H54 (cell line): ENCODE results near the gene SERPINB13.

Experiments
- DNase-seq: peaks from one replicate; pipeline ENCODE4 v3.0.0; 2011; ENCODE audit warnings: low spot score, mixed read lengths; ENCODE audit not compliant: insufficient read length
- FAIRE-seq: peaks from 3 replicates; lab custom pipeline; 2011; peaks lifted over from hg19 to GRCh38; lab: Jason Lieb, UNC
- POLR2A ChIP-seq: IDR thresholded peaks from 2 replicates; pipeline ENCODE4 v1.6.1; 2011; ENCODE audit warnings: low read depth, mild to moderate bottlenecking, low read length

The SERPINB13 gene, protein sequence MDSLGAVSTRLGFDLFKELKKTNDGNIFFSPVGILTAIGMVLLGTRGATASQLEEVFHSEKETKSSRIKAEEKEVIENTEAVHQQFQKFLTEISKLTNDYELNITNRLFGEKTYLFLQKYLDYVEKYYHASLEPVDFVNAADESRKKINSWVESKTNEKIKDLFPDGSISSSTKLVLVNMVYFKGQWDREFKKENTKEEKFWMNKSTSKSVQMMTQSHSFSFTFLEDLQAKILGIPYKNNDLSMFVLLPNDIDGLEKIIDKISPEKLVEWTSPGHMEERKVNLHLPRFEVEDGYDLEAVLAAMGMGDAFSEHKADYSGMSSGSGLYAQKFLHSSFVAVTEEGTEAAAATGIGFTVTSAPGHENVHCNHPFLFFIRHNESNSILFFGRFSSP

DNA sequence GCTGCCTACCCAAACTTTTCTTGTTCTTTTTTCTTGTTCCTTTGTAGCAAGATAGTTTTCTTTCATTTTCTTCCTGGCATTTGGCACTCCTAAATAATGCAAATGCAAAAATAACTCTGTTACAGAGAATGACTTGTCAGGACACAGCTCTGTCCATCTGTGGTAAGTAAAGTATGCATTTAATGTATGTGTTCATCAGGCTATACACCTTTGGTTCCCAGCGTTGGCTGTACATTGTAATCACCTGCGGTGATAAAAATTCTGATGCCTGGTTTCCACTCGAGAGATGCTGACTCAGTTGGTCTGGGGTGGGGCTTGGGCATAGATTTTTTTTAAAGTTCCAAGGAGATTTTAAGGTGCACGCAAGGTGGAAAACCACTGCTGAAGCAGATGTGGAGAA, at the start of gene SERPINB13:
TSS of gene SERPINB13 (plus strand) at position 378 of the 400 bp plus-strand sequence. CDS start 1,325 bp downstream, outside the sequence.
- no peak for DNase-seq
- TF ChIP-seq POLR2A, result no peak
- FAIRE-seq, result no peak

DNA sequence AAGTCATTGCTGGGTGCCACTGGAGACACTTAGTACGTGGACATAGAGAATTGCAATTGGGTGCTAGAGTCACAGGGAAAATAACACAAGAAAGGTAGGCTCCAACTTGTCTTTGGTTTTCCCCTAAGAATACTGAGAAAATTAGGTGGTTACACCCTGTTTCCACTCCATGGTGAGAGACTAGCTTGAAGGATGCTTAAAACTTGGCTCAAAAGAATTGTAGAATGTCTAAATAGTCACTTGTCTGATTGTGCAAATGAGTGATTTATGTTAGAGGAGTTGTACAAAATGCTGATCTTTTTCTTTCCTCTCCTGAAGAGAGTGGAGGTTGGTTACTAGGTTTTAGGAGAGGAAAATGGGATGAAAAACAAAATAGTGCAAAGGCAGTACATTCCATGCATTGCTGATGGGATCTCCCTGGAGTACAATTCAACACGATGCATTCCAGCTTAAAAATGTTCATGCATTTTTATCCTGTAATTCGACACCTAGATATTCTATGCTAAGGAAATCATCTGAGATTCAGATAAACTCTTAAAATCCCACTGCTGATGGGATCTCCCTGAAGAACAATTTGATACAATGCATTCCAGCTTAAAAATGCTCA, 47.1 kb upstream of the SERPINB13 start:
- no peak for TF ChIP-seq POLR2A
- DNase-seq (no peak), FAIRE-seq (no peak)

DNA sequence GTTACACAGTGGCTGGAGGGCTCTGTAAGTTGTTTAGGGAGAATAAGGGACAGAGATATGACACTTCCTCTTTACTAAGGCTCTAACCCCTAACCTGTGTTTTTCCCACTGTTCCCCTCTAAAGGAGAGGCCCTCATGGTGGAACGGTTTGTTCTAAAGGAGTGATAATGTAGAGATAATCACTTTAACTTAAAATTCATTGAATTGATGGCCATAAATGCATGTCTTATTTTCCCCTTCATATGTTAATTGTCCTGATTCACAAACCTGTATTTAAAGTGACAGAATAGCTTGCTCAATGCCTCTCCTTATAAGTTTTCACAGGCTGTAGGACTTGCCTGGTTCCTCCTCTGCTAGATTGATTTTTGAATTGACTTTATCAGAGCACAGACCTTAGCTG, 45.1 kb upstream of the SERPINB13 start, which contains the start of gene SERPINB12:
TSS of gene SERPINB12 (plus strand) at position 301 of the 400 bp plus-strand sequence. CDS start 13,791 bp downstream, outside the sequence.
- no peak for TF ChIP-seq POLR2A
- FAIRE-seq (no peak), DNase-seq (no peak)

DNA sequence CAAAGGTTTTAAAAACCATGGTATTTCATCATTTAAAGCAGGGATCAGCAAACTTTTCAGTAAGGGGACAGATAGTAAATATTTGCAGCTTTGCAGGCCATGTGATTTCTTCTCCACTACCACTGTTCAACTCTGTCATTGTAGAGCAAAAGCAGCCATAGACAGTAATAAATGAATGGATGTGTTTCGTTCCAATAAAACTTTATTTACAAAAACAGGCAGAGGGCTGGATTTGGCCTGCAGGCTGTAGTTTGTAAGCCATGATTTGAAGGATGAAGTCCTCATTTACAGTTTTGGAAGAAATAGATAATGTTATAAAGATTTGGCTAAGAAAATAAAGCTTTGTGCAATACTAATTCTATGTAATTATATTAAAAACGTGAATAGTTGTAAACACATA, 43.1 kb upstream of the SERPINB13 start:
- FAIRE-seq, result no peak
- DNase-seq, result no peak
- TF ChIP-seq POLR2A, result no peak

DNA sequence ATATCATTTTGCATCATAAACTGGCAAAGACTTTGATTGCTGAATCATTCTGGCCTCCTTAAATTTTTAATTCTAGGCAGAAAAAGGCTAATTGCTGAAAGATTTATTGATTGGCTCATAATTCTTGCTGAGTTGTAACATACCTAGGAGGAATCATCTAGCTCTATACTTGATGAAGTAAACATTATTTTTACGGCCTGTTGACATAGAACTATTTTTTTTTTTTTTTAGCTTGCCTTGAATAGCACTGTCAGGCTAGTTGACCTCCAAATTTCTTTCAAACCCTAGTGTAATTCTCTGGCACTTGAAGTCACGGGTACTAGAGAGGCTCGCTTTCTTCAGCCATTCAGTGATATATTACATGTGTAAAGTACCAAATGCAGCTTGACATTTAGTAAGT, 42.1 kb upstream of the SERPINB13 start:
- no peak for DNase-seq
- no peak for TF ChIP-seq POLR2A
- FAIRE-seq, result no peak

DNA sequence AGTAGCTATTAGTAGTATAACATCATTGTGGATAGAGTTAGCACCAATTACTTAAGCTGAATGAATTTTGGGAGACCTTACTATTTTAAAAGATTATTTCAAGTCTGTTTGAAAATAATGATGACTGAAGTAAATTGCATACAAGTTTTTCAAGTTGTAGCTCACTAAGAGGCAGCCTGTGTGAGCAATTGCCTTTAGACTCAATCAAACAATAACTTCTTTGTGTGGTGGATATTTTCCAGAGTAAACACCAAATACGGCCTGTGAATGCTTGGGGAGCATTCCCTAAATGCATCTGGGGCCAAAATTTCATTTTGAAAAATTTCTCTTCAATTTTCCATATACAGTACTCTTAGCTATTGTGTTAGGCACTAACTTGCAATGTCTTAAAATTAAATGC, 37.1 kb upstream of the SERPINB13 start:
- FAIRE-seq (no peak), DNase-seq (no peak)
- TF ChIP-seq POLR2A, result no peak

DNA sequence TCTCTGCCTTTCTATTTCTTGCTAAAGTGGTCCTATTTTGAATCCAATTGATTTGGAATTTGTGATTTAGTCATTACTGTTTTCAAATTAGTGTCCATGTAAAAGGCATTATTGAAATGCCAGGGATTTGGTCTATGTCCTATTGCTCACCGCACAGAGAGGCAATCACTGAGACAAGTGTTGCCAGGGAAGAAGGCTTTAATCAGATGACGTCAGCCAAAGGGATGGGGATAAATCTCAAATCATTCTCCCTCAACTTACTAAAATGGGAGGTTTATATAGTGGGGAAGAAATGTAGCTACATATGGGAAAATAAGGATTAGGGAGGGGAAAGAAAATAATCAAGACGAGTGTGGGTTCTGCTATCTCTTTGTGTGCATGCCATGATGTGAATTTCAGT, 35.4 kb upstream of the SERPINB13 start:
- DNase-seq (no peak), FAIRE-seq (no peak)
- TF ChIP-seq POLR2A, result no peak

DNA sequence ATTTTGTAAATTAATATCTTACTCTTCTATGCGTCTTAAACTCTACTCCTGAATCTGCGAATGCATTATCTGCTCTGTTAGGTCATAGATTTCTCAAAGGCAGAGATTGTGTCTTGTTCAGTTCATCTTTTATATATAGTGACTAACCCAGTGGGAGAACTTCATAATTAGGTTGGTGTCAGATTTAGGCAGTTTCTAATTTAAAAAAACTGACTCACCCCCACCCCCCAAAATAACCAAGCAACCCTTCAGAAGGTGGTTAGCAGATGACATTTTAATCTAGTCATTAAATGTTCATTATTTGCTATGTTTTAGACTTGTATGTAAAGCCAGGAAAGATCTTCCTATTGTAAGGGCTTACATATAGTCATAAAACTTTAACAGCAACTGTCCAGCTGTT, 34.6 kb upstream of the SERPINB13 start:
- TF ChIP-seq POLR2A, result no peak

DNA sequence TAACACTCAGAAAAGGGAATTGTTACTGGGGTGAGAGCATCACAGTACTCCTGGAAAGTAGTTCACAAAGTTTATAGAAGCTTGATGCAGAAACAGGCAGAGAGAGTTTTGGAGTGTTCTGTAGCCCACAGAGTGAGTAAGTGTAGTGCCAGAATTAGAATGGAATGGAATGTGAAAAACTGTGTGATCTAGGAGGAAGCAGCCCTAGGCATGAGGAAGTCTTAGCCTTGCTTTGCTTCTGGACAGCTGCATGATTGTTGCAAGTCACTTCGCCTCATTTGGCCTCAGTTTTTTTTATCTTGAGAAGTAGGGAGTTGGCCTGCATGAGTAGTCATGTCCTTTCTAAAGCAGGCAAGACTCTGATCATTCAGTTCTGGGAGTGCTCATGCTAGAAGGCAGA, 34.1 kb upstream of the SERPINB13 start:
- no peak for DNase-seq

More for the DNA sequence above, 34.6 kb upstream of the SERPINB13 start:
- no peak for DNase-seq
- FAIRE-seq, result no peak

DNA sequence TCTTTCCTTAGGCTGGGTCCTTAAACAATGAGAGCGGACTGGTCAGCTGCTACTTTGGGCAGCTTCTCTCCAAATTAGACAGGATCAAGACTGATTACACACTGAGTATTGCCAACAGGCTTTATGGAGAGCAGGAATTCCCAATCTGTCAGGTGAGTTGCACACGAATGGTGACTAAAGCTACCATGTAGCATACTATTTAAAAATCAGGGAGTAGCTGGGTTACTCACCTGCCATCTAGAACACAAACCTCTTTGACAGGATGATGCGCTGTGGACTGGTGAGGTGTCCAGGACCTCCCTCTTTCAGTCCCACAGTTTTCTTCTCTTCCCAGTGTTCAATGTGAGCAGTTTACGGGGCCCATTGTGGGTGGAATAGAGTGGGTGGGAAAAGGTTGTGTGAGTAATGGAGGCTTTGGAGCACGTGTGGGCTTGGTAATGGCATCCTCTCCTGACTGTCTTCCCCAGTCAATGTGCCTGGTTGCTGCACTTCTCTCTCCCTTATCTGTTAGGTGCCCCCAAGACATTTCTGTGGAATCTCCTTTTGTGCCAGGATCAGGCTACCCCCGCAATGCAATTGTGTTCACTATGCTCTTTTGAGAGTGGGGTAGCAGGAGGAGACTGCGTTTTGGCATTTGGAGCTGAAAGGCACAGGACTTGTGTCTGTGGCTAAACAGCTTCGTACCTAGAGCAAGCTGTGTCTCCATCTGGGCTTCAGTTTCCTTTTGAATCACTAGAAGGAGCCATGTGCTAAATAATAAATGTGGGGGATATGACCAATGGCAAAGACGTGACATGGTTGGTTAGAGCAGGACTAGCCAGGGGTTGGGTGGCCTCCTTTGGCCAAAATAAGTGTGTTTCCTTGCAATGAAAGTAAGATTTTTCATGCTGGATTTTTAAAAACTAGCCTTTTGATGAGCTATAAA, 27.3 kb upstream of the SERPINB13 start:
- DNase-seq (no peak), FAIRE-seq (no peak)
- no peak for TF ChIP-seq POLR2A

More for the DNA sequence above, 34.1 kb upstream of the SERPINB13 start:
- peak; percentile 23 for FAIRE-seq
- TF ChIP-seq POLR2A, result no peak

DNA sequence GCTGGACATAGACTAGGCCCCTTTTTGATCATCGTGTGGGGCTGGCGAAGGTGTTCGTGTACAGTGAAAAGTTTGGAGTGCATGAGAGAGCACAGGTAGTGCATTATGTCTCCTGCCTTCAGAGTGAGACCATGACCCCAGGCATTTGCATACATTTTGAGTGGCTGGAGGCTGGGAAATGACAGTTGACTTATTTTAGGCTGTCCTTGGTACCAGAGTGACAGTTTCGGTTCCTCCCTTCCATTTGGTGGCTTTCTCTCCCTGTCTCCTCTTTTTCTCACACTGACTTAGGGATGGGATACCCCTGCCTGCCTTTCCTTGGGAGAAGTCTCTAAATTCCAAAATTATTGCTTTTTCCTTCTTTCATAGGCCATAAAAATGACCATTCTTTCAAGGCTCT, 24.9 kb upstream of the SERPINB13 start:
- TF ChIP-seq POLR2A, result no peak
- no peak for FAIRE-seq
- no peak for DNase-seq

DNA sequence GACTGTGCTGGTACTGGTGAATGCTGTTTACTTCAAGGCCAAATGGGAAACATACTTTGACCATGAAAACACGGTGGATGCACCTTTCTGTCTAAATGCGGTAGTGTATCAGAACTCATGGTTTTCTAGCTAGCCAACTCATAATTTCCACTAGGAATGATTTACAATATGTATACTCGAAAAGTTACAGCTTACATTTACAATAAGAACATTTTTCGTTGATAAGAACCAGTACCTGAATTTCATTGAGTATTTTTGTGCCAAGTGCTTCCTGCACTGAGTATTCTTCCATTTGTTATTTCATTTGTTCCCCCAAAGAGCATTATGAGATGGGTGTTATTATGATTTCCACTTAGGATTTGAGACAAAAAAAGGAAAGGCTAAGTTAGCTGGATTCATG, 23.1 kb upstream of the SERPINB13 start:
- DNase-seq, result no peak
- TF ChIP-seq POLR2A, result no peak
- FAIRE-seq, result no peak

DNA sequence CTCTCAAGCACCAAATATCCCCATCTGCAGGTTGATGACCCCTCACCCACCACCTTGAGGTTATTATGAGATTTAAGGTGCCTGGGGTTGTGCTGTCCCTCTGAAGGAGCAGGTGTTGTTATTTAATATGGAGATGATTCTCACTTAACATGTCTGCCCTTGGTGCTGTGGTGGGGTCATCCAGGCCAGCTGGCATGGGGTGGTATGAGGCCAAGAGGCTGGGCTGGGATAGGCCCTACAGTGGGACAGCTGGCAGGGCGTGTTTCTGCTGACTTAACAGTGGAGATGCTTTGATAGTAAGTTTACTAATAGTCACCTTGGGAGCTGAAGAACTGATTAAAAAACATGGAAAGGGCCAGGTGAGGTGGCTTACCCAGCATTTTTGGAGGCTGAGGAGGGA, 22.6 kb upstream of the SERPINB13 start:
- FAIRE-seq (no peak), DNase-seq (no peak)
- TF ChIP-seq POLR2A, result no peak

DNA sequence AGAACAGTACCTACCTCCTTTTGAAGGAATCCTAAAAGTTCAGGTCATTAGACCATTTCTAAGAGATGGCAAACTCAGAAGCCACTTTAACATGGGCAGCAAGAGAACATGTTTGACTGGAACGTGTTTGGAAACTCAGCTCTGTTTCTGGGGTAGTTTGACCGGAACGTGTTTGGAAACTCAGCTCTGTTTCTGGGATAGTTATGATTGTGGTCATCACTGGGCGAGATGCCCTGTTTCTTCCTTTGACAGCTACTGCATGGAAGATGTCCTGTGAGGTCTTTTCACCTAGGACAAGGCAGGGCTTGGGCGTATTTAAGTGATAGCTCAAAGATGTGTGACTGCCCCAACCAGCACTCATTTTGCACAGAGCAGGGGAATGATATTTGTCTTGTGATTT, 19.9 kb upstream of the SERPINB13 start:
- no peak for DNase-seq
- FAIRE-seq, result no peak
- no peak for TF ChIP-seq POLR2A
